SK-N-SH (cell line): ENCODE data around the gene MRGPRE. TPM values are rescaled to one million over a fixed set of nuclear protein-coding genes. Genes with fewer than 3 reads are reported as not detected.

Experiments used
- CTCF ChIA-PET: fragments of 300-600, 350-600 bp; formaldehyde crosslinking; extraction: SDS; loops from one replicate; lab custom pipeline; 2021; lab: Yijun Ruan, JAX
- POLR2A ChIA-PET: fragments of 350-600 bp; sonication (Branson Sonifier 250); formaldehyde crosslinking; extraction: SDS; loops from one replicate; lab custom pipeline; 2020; ENCODE audit warnings: antibody characterized with exemption, inconsistent platforms; lab: Yijun Ruan, JAX
- DNase-seq: peaks from one replicate; pipeline ENCODE4 v3.0.0; 2012
- H2AFZ ChIP-seq: fragments of 200-600 bp; sonication (generic); 2 replicates; pipeline ENCODE4 v1.8.1; 2016; ENCODE audit warnings: antibody characterized with exemption, mild to moderate bottlenecking, low read depth
- H3F3A ChIP-seq: fragments of 200-600 bp; sonication (generic); replicated peaks from 2 replicates; pipeline ENCODE3; 2016; ENCODE audit warnings: antibody characterized with exemption, mild to moderate bottlenecking; ENCODE audit not compliant: insufficient read depth
- H3K27ac ChIP-seq, 2 experiments: fragments of 200-500 bp in 1 of 2; fragments of 200-600 bp in 1 of 2; sonication (Bioruptor generic) in 1 of 2; sonication (generic), shearing (Covaris generic) in 1 of 2; 2 replicates each; pipeline versions ENCODE4 v1.5.1 to v1.6.1; 2014 to 2016; ENCODE audit warnings: low read depth in 2 of 2, inconsistent platforms in 1 of 2, low read length in 1 of 2, mild to moderate bottlenecking in 1 of 2, mixed read lengths in 1 of 2
- H3K27me3 ChIP-seq: fragments of 200-600 bp; sonication (generic), shearing (Covaris generic); 2 replicates; pipeline ENCODE4 v1.6.1; 2016; ENCODE audit warnings: mixed run types; ENCODE audit not compliant: insufficient read depth
- H3K36me3 ChIP-seq, 2 experiments: fragments of 200-500 bp in 1 of 2; fragments of 200-600 bp in 1 of 2; sonication (Bioruptor generic) in 1 of 2; sonication (generic) in 1 of 2; replicated peaks in 1 of 2; 2 replicates each; pipeline versions ENCODE3 to v1.5.1; 2014 to 2016; ENCODE audit warnings: low read length in 1 of 2, mild to moderate bottlenecking in 1 of 2; ENCODE audit not compliant: insufficient read depth in 2 of 2, control insufficient read depth in 1 of 2
- H3K4me1 ChIP-seq, 2 experiments: fragments of 200-500 bp in 1 of 2; fragments of 200-600 bp in 1 of 2; sonication (Bioruptor generic) in 1 of 2; sonication (generic), shearing (Covaris generic) in 1 of 2; 2 replicates each; pipeline versions ENCODE4 v1.5.1 to v1.6.1; 2014 to 2016; ENCODE audit warnings: low read depth in 1 of 2, low read length in 1 of 2, mixed run types in 1 of 2; ENCODE audit not compliant: insufficient read depth in 2 of 2, control insufficient read depth in 1 of 2
- H3K4me2 ChIP-seq: fragments of 200-600 bp; sonication (generic), shearing (Covaris generic); 2 replicates; pipeline ENCODE4 v1.6.1; 2017; ENCODE audit warnings: mixed run types
- H3K4me3 ChIP-seq, 2 experiments: fragments of 200-500 bp in 1 of 2; fragments of 200-600 bp in 1 of 2; sonication (Bioruptor generic) in 1 of 2; sonication (generic), shearing (Covaris generic) in 1 of 2; 2 replicates each; pipeline versions ENCODE4 v1.5.1 to v1.8.1; 2014 to 2016; ENCODE audit warnings: low read depth in 2 of 2, inconsistent platforms in 1 of 2, low read length in 1 of 2, mild to moderate bottlenecking in 1 of 2, mixed read lengths in 1 of 2, moderate library complexity in 1 of 2
- H3K79me2 ChIP-seq: fragments of 200-600 bp; sonication (generic); 2 replicates; pipeline ENCODE4 v1.8.1; 2017; ENCODE audit warnings: mild to moderate bottlenecking; ENCODE audit not compliant: insufficient read depth
- H3K9ac ChIP-seq: fragments of 200-600 bp; sonication (generic); 2 replicates; pipeline ENCODE4 v1.6.1; 2017; ENCODE audit warnings: mixed run types
- H3K9me2 ChIP-seq: fragments of 200-600 bp; sonication (generic); 2 replicates; pipeline ENCODE4 v1.6.1; 2017; ENCODE audit warnings: mixed run types
- H3K9me3 ChIP-seq: fragments of 200-600 bp; sonication (generic); 2 replicates; pipeline ENCODE4 v1.6.1; 2017; ENCODE audit warnings: mixed run types, mild to moderate bottlenecking, moderate library complexity
- H4K20me1 ChIP-seq: fragments of 200-600 bp; sonication (generic); 2 replicates; pipeline ENCODE4 v1.6.1; 2017; ENCODE audit warnings: mild to moderate bottlenecking, mixed run types; ENCODE audit not compliant: insufficient read depth
- EZH2phosphoT487 ChIP-seq: fragments of 200-600 bp; sonication (generic); IDR thresholded peaks from 2 replicates; pipeline ENCODE4 v1.6.1; 2017; ENCODE audit warnings: low read depth, mixed run types, mild to moderate bottlenecking, antibody characterized with exemption, moderate library complexity, borderline replicate concordance
- FOXJ3 ChIP-seq: sonication (generic); formaldehyde crosslinking; IDR thresholded peaks from 2 replicates; pipeline ENCODE4 v1.5.1; 2020; ENCODE audit warnings: mild to moderate bottlenecking, missing genetic modification reagents
- NFIC ChIP-seq: IDR thresholded peaks from 2 replicates; pipeline ENCODE4 v1.4.0; 2012; ENCODE audit warnings: borderline replicate concordance
- PBX3 ChIP-seq: IDR thresholded peaks from 2 replicates; pipeline ENCODE4; 2012
- POLR2AphosphoS5 ChIP-seq: IDR thresholded peaks from 2 replicates; pipeline ENCODE4 v1.6.1; 2012; ENCODE audit warnings: low read depth, low read length
- SIN3A ChIP-seq: IDR thresholded peaks from 2 replicates; pipeline ENCODE4 v1.6.1; 2012; ENCODE audit warnings: low read depth, mild to moderate bottlenecking, low read length, moderate library complexity, borderline replicate concordance
- SMC3 ChIP-seq: IDR thresholded peaks from 2 replicates; pipeline ENCODE4 v1.6.1; 2012; ENCODE audit warnings: low read depth, low read length, improper control_type of control experiment
- TCF12 ChIP-seq: IDR thresholded peaks from 2 replicates; pipeline ENCODE4 v1.4.0; 2012
- USF2 ChIP-seq: fragments of 150-350 bp; IDR thresholded peaks from 2 replicates; pipeline ENCODE4 v1.6.1; 2017; ENCODE audit warnings: antibody characterized with exemption, low read length, low read depth, borderline replicate concordance
- WGBS: methylation state at CpG from one replicate; pipeline ENCODE4 v1.1.6; 2017; ENCODE audit warnings: low lambda C conversion rate; 5-methylcytosine and 5-hydroxymethylcytosine counted together
- polyA plus RNA-seq, 3 experiments: library from polyadenylated mRNA; depleted of rRNA; stranded (reverse); fragments of >200 nt; gene quantifications; 2 replicates each; pipeline ENCODE4 v1.2.3, GENCODE V29; 2012
- TF ChIP-seq, protein P1 (sequence below): IDR thresholded peaks from 2 replicates; pipeline ENCODE4 v1.4.0; 2012; ENCODE audit warnings: low read depth, borderline replicate concordance
- TF ChIP-seq, protein P2 (sequence below): fragments of 150-350 bp; IDR thresholded peaks from 2 replicates; pipeline ENCODE4 v1.6.1; 2016; ENCODE audit warnings: mild to moderate bottlenecking, low read depth, low read length

MRGPRE gene
- polyA plus RNA-seq, 1 of the 3 experiments (the other 2 are of a cell fraction): not detected

DNA sequence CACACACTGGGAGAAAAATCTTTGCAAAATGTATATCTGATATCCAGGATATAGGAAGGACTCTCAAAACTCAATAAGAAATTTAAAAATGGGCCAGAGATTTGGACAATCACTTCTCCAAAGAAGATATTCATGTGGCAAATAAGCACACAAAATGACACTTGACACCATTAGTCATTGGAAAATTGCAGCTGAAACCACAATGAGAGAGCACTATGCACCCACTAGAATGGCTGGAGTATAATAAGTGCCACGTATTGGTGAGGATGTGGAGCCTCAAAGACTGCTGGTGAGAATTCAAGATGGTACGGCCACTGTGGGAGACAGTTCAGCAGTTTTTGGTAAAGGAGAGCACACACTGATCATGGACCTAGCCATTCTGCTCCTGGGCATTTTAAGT, 54.3 kb downstream of the MRGPRE start:
- no peak overlapping the region for H3K4me2 ChIP-seq
- no peaks in the 10 kb centered on the region for H4K20me1 ChIP-seq
- H3K9ac ChIP-seq: no peak overlapping the region
- H3K9me2 ChIP-seq: no peaks in the 10 kb centered on the region
- H3K4me3 ChIP-seq: no peak overlapping the region
- no peaks in the 10 kb centered on the region for H3F3A ChIP-seq
- ChIA-PET POLR2A (no interaction called here), CTCF (no interaction called here)
- H3K36me3 ChIP-seq: no peaks in the 10 kb centered on the region
- 27% methylated on average over 2 of the region's 2 CpGs for WGBS
- H3K79me2 ChIP-seq: no peaks in the 10 kb centered on the region
- H3K4me1 ChIP-seq: no peaks in the 10 kb centered on the region
- H3K27me3 ChIP-seq: no peaks in the 10 kb centered on the region
- peaks cover 5% of the 10 kb centered on the region; the same call in 1 of the 2 replicates for H3K9me3 ChIP-seq
- H3K27ac ChIP-seq: no peak overlapping the region
- no peak for DNase-seq
- H2AFZ ChIP-seq: no peak overlapping the region
- TF ChIP-seq, protein P1, sequence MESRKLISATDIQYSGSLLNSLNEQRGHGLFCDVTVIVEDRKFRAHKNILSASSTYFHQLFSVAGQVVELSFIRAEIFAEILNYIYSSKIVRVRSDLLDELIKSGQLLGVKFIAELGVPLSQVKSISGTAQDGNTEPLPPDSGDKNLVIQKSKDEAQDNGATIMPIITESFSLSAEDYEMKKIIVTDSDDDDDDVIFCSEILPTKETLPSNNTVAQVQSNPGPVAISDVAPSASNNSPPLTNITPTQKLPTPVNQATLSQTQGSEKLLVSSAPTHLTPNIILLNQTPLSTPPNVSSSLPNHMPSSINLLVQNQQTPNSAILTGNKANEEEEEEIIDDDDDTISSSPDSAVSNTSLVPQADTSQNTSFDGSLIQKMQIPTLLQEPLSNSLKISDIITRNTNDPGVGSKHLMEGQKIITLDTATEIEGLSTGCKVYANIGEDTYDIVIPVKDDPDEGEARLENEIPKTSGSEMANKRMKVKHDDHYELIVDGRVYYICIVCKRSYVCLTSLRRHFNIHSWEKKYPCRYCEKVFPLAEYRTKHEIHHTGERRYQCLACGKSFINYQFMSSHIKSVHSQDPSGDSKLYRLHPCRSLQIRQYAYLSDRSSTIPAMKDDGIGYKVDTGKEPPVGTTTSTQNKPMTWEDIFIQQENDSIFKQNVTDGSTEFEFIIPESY: no peak
- TF ChIP-seq SIN3A (no peak), SMC3 (no peak), PBX3 (no peak), TCF12 (no peak), USF2 (no peak), FOXJ3 (CRISPR knock-in tag) (no peak), POLR2AphosphoS5 (no peak), NFIC (no peak), EZH2phosphoT487 (no peak)
- TF ChIP-seq, protein P2, sequence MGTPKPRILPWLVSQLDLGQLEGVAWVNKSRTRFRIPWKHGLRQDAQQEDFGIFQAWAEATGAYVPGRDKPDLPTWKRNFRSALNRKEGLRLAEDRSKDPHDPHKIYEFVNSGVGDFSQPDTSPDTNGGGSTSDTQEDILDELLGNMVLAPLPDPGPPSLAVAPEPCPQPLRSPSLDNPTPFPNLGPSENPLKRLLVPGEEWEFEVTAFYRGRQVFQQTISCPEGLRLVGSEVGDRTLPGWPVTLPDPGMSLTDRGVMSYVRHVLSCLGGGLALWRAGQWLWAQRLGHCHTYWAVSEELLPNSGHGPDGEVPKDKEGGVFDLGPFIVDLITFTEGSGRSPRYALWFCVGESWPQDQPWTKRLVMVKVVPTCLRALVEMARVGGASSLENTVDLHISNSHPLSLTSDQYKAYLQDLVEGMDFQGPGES: no peak

Other genes with a start within 250 kb of the MRGPRE start
- gene NAP1L4, start 240.1 kb downstream of the MRGPRE start, polyA plus RNA-seq (2012; rRNA removed): 82.5 and 104 TPM in 2 replicates
- gene CARS1, start 175.0 kb downstream of the MRGPRE start, polyA plus RNA-seq (2012; rRNA removed): 52.1 and 65.2 TPM in 2 replicates
- gene OSBPL5, start 67.1 kb downstream of the MRGPRE start, polyA plus RNA-seq (2012; rRNA removed): 7.8 and 10.9 TPM in 2 replicates
- not detected in 2 replicates for gene MRGPRG, start 13.6 kb downstream of the MRGPRE start, polyA plus RNA-seq (2012; rRNA removed)
- gene ZNF195, start 146.7 kb upstream of the MRGPRE start, polyA plus RNA-seq (2012; rRNA removed): 13.2 and 21.7 TPM in 2 replicates